NB4 (cell line): ENCODE results near the gene BROX.

Experiments used
- CTCF ChIP-seq: IDR thresholded peaks from one replicate; pipeline ENCODE4 v1.5.1; 2012; ENCODE audit warnings: low read depth, low read length
- MAX ChIP-seq: IDR thresholded peaks from 2 replicates; pipeline ENCODE4 v1.6.1; 2011; ENCODE audit warnings: low read depth, low read length
- POLR2A ChIP-seq: IDR thresholded peaks from 2 replicates; pipeline ENCODE4 v1.6.1; 2011; ENCODE audit warnings: mild to moderate bottlenecking; ENCODE audit not compliant: insufficient read length; ENCODE audit errors: extremely low read depth

GRCh38 chr1:222691016-222691415, 21.3 kb upstream of the BROX start:
- TF ChIP-seq CTCF (no peak), POLR2A (no peak), MAX (no peak)
